K562 (cell line): ENCODE measurements around the gene SLC38A2. TPM values are rescaled to one million over a fixed set of nuclear protein-coding genes. Genes with fewer than 3 reads are reported as not detected.

Experiments used
- ATAC-seq: fragments of 200-7000 bp; cut with Tn5 transposase; 3 replicates; pipeline ENCODE4 v1.9.1; 2020; ENCODE audit warnings: moderate library complexity
- BruUV-seq: library from RNA; stranded (reverse); fragments of 400-500 nt; replicated peaks from 2 replicates; lab custom pipeline; 2021; lab: Mats Ljungman, UMichigan
- CTCF ChIA-PET: fragments of 300-600 bp; formaldehyde crosslinking; extraction: SDS; loops from one replicate; lab custom pipeline; 2021; ENCODE audit warnings: low intra/inter-chr PET ratio; lab: Yijun Ruan, JAX
- POLR2A ChIA-PET: fragments of 300-600, 350-650 bp; sonication (Branson Sonifier 250); formaldehyde crosslinking; extraction: SDS; loops from one replicate; lab custom pipeline; 2021; ENCODE audit warnings: antibody characterized with exemption, inconsistent platforms; lab: Yijun Ruan, JAX
- DNase-seq, 4 experiments: peaks; one replicate each; pipeline versions ENCODE4 v3.0.0 to v3.0.0-alpha.2; 2011 to 2018; ENCODE audit warnings: low spot score in 3 of 4, mixed read lengths in 3 of 4; ENCODE audit errors: extremely low read depth in 1 of 4
- FAIRE-seq: peaks from 2 replicates; lab custom pipeline; 2011; peaks lifted over from hg19 to GRCh38; lab: Jason Lieb, UNC
- H2AFZ ChIP-seq: 2 replicates; pipeline ENCODE4 v1.6.0; 2011; ENCODE audit warnings: low read depth, low read length, control low read depth, inconsistent platforms
- H3K27ac ChIP-seq: fragments of 200-600 bp; 3 replicates; pipeline ENCODE4 v1.8.0; 2011; ENCODE audit warnings: low read depth, mild to moderate bottlenecking, control low read depth, inconsistent platforms, low read length, moderate library complexity, mixed read lengths; ENCODE audit errors: extremely low read depth
- H3K27me3 ChIP-seq, 2 experiments: fragments of 300-600 bp in 1 of 2; 2 replicates in 1 of 2; 3 replicates in 1 of 2; pipeline versions ENCODE4 v1.6.0 to v1.8.0; 2011; ENCODE audit warnings: inconsistent platforms in 2 of 2, low read length in 2 of 2, mild to moderate bottlenecking in 1 of 2, mixed read lengths in 1 of 2, moderate library complexity in 1 of 2; ENCODE audit not compliant: control insufficient read depth in 2 of 2, insufficient read depth in 2 of 2
- H3K36me3 ChIP-seq: fragments of 300-600 bp; 3 replicates; pipeline ENCODE4 v1.8.0; 2011; ENCODE audit warnings: mild to moderate bottlenecking, low read length, inconsistent platforms; ENCODE audit not compliant: control insufficient read depth, insufficient read depth
- H3K4me1 ChIP-seq, 2 experiments: fragments of 200-600 bp in 1 of 2; replicated peaks in 1 of 2; 2 replicates in 1 of 2; 3 replicates in 1 of 2; pipeline versions ENCODE4 v1.5.1 to v1.8.0; 2011; ENCODE audit warnings: inconsistent platforms in 2 of 2, low read length in 2 of 2, mild to moderate bottlenecking in 1 of 2, mixed read lengths in 1 of 2, moderate library complexity in 1 of 2; ENCODE audit not compliant: control insufficient read depth in 2 of 2, insufficient read depth in 2 of 2
- H3K4me2 ChIP-seq: 2 replicates; pipeline ENCODE4 v1.6.1; 2011; ENCODE audit warnings: low read length, control low read depth, inconsistent platforms, mixed read lengths; ENCODE audit not compliant: insufficient read depth
- H3K4me3 ChIP-seq: fragments of 200-600 bp; sonication (generic), shearing (Covaris generic); 2 replicates; pipeline ENCODE4 v1.5.1; 2016; ENCODE audit warnings: control low read depth, inconsistent platforms
- H3K79me2 ChIP-seq: fragments of 200-600 bp; 3 replicates; pipeline ENCODE4 v1.8.0; 2011; ENCODE audit warnings: low read length, inconsistent platforms; ENCODE audit not compliant: control insufficient read depth, insufficient read depth
- H3K9ac ChIP-seq, 2 experiments: 2 replicates each; pipeline versions ENCODE4 v1.6.0 to v1.6.1; 2011; ENCODE audit warnings: low read depth in 2 of 2, low read length in 2 of 2, control low read depth in 1 of 2, inconsistent platforms in 1 of 2, mild to moderate bottlenecking in 1 of 2, mixed read lengths in 1 of 2; ENCODE audit not compliant: insufficient read depth in 1 of 2
- H3K9me1 ChIP-seq: one replicate; pipeline ENCODE4 v1.6.0; 2011; ENCODE audit warnings: inconsistent platforms, mild to moderate bottlenecking, low read length, moderate library complexity; ENCODE audit not compliant: control insufficient read depth, insufficient read depth
- H3K9me3 ChIP-seq: replicated peaks from 2 replicates; pipeline ENCODE4 v1.5.1; 2011; ENCODE audit warnings: low read depth, low read length, inconsistent platforms; ENCODE audit not compliant: control insufficient read depth, insufficient read depth
- H4K20me1 ChIP-seq: replicated peaks from 2 replicates; pipeline ENCODE4 v1.6.1; 2011; ENCODE audit warnings: low read length, inconsistent platforms, mixed read lengths; ENCODE audit not compliant: control insufficient read depth, insufficient read depth
- CCAR2 ChIP-seq: fragments of 200-400 bp; formaldehyde crosslinking; IDR thresholded peaks from 2 replicates; pipeline ENCODE4 v1.6.1; 2017; ENCODE audit warnings: mild to moderate bottlenecking, low read depth, low read length
- CHD2 ChIP-seq: IDR thresholded peaks from 2 replicates; pipeline ENCODE4 v1.6.1; 2011; ENCODE audit warnings: low read depth, low read length
- HMBOX1 ChIP-seq: sonication (generic); IDR thresholded peaks from 2 replicates; pipeline ENCODE4 v1.6.1; 2016
- L3MBTL2 ChIP-seq: fragments of 450-650 bp; IDR thresholded peaks from 2 replicates; pipeline ENCODE4 v1.6.1; 2016; ENCODE audit warnings: mild to moderate bottlenecking, moderate library complexity
- MEF2D ChIP-seq: conservative IDR thresholded peaks from 2 replicates; pipeline ENCODE4 v1.6.1; 2016; ENCODE audit warnings: low read depth, missing genetic modification characterization, missing compliant biosample characterization
- TCF7L2 ChIP-seq: fragments of 150-350 bp; IDR thresholded peaks from 2 replicates; pipeline ENCODE4 v1.6.1; 2016; ENCODE audit warnings: low read depth, mild to moderate bottlenecking, low read length, moderate library complexity
- ZC3H4 ChIP-seq: sonication (generic); formaldehyde crosslinking; IDR thresholded peaks from 2 replicates; pipeline ENCODE4 v1.9.0; 2021; ENCODE audit warnings: missing genetic modification reagents, borderline replicate concordance
- ZNF347 ChIP-seq: fragments of 450-650 bp; formaldehyde crosslinking; IDR thresholded peaks from 2 replicates; pipeline ENCODE4 v1.4.0; 2020; ENCODE audit warnings: low read depth, mild to moderate bottlenecking, moderate library complexity
- ZNF407 ChIP-seq: fragments of 450-650 bp; IDR thresholded peaks from 2 replicates; pipeline ENCODE4 v1.6.1; 2016; ENCODE audit warnings: low read depth
- ZNF444 ChIP-seq: fragments of 250-450 bp; sonication (Bioruptor Pico); IDR thresholded peaks from 2 replicates; pipeline ENCODE4 v1.4.0; 2020; ENCODE audit warnings: mild to moderate bottlenecking, moderate library complexity
- WGBS: fragments of 100-300 bp; shearing (Covaris generic); methylation state at CpG from one replicate; pipeline ENCODE4 v1.1.6; 2016; ENCODE audit warnings: low coverage, mixed read lengths; ENCODE audit not compliant: insufficient coverage; ENCODE audit errors: missing lambda C conversion rate; 5-methylcytosine and 5-hydroxymethylcytosine counted together
- in situ Hi-C: fragments of 300-500 bp; cut with MboI; formaldehyde crosslinking; loops from 4 replicates; pipeline ENCODE4 v1.15.0; 2018; ENCODE audit warnings: inconsistent platforms, mixed read lengths
- intact Hi-C: fragments of 100-400 bp; cut with micrococcal nuclease; formaldehyde crosslinking; loops from 2 replicates; pipeline ENCODE4 v1.14.2; 2022
- polyA plus RNA-seq, 8 experiments: library from polyadenylated mRNA; depleted of rRNA in 4 of 8; stranded (reverse) in 5 of 8; unstranded in 3 of 8; fragments of >200 nt; fragmentation: Nextera tagmentation in 2 of 8; fragmentation: Illumina TruSeq in 1 of 8; extraction: Ambion mirVana in 2 of 8; extraction: Trizol in 1 of 8; gene quantifications; 2 replicates each; pipeline versions ENCODE4 v1.2.1 to v1.2.3, GENCODE V29; 2011 to 2014; ENCODE audit warnings: inconsistent platforms in 1 of 8, missing spikeins in 1 of 8
- total RNA-seq, 7 experiments: library from RNA; depleted of rRNA in 6 of 7; stranded (reverse); fragments of >200 nt in 6 of 7; fragmentation: Illumina TruSeq in 2 of 7; extraction: Trizol in 2 of 7; gene quantifications; 2 replicates each; pipeline versions ENCODE4 v1.2.1 to v1.2.3, GENCODE V29; 2011 to 2021; ENCODE audit warnings: low replicate concordance in 1 of 7
- TF ChIP-seq, protein P1 (sequence below): fragments of 450-650 bp; IDR thresholded peaks from 2 replicates; pipeline ENCODE4 v1.6.1; 2016; ENCODE audit warnings: missing biosample characterization, missing genetic modification characterization

SLC38A2 gene
- total and polyA plus RNA-seq, 9 of the 15 experiments (the other 6 are each of a cell fraction or from before 2014, with no cell fraction given): 98.7 to 292 (median 143) TPM

DNA sequence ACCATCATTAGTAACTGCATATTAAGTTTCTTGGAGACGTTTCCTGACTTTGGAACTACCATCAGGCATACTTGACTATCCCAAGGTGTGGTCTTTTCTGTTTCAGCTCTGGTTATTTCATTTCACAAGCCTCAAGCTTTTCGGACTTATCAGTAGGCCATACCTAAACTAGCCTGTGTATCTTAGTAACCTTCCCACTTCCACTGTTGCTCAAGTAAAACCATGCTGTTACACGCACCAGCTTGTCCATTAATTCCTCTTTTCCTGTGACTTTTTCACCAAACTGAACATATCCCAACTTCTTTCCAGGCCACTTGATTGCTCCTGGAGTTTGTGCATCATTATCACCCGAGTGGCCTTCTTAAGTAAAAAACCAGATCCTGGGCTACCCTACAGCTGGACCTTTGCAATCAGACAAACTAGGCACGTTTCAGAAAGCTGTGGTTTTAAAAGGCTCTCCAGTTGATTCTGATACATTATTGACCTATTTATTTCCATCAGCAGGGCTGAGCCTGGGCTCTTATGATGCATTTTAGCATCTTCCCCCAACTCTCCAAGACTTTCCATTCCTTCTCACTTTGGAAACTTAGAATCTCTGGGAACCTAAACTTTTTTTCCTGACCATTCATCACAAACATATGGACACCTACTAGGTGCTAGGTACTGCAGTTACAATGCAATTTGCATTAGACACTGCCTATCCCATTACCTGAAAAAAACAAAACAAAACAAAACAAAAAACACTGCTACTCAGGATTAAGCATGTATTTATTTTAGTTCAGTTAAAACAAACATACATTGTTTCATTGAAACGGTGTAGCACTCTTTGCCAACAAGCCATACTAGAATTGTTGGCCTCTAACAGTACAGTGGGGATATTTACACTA, 14.9 kb downstream of the SLC38A2 start:
- Histone ChIP-seq H3K27ac (no peak overlapping the region), H3K9me3 (no peaks in the 10 kb centered on the region), H3K79me2 (no peaks in the 10 kb centered on the region), H3K27me3 (no peaks in the 10 kb centered on the region), H2AFZ (no peak overlapping the region), H3K4me2 (no peak overlapping the region), H3K9ac (no peak overlapping the region), H3K4me3 (no peak overlapping the region), H3K9me1 (no peaks in the 10 kb centered on the region), H4K20me1 (peaks cover 9% of the 10 kb centered on the region; the same call in 1 of the 2 replicates), H3K4me1 (no peaks in the 10 kb centered on the region), H3K36me3 (peaks cover 41% of the 10 kb centered on the region)
- intact Hi-C loops: loop anchor here (5.0 kb wide), 1 partner anchor 305 kb away; no protein-coding TSS in a partner anchor
- ChIA-PET CTCF (no interaction called here), POLR2A (interaction anchor here (0.6 to 5.6 kb wide), 19 partner anchors 10 to 575 kb away, joined by 3 to 90 read pairs (median 3); no protein-coding TSS in a partner anchor)
- 4% methylated on average over 6 of the region's 6 CpGs for WGBS
- no peak for DNase-seq
- ATAC-seq: peak; percentile 72
- in situ Hi-C loops: loop anchor here (10.0 kb wide), 1 partner anchor 307 kb away; no protein-coding TSS in a partner anchor
- FAIRE-seq: no peak
- BruUV-seq: no TSS peak
- TF ChIP-seq ZNF347 (CRISPR knock-in tag): no peak
- TF ChIP-seq, protein P1, sequence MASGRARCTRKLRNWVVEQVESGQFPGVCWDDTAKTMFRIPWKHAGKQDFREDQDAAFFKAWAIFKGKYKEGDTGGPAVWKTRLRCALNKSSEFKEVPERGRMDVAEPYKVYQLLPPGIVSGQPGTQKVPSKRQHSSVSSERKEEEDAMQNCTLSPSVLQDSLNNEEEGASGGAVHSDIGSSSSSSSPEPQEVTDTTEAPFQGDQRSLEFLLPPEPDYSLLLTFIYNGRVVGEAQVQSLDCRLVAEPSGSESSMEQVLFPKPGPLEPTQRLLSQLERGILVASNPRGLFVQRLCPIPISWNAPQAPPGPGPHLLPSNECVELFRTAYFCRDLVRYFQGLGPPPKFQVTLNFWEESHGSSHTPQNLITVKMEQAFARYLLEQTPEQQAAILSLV (tag): no peak
- peak; percentile 42 for TF ChIP-seq CHD2
- no peak for TF ChIP-seq CCAR2
- peak; percentile 58 for TF ChIP-seq HMBOX1
- TF ChIP-seq ZC3H4 (CRISPR knock-in tag): no peak
- no peak for TF ChIP-seq TCF7L2
- peak; percentile 79; the same call in 1 of the 2 replicates for TF ChIP-seq ZNF444
- TF ChIP-seq MEF2D (tag): no peak
- peak; percentile 30; the same call in 1 of the 2 replicates for TF ChIP-seq L3MBTL2
- TF ChIP-seq ZNF407: no peak
